ENCODE results near the gene DAAM1.

GRCh38 chr14:59247801-59248584 is 59.5 kb downstream of the DAAM1 start:
- TF ChIP-seq CTCF (IDR thresholded peaks at IDR 0.05): no peak
- TF ChIP-seq EZH2phosphoT487 (IDR thresholded peaks at IDR 0.05): peak; percentile 47
